GM12872 (cell line): ENCODE results near the gene TMEM132D.

Experiments used
- CTCF ChIP-seq: IDR thresholded peaks from 3 replicates; pipeline ENCODE4 v1.5.1; 2011; ENCODE audit warnings: low read depth, mild to moderate bottlenecking, low read length, moderate library complexity; ENCODE audit not compliant: insufficient read depth

The TMEM132D gene

GRCh38 chr12:129230995-129231394 is 672.8 kb downstream of the TMEM132D start:
- TF ChIP-seq CTCF = no peak

- no peak for TF ChIP-seq CTCF
These were observed 677.0 kb downstream of the TMEM132D start for GRCh38 chr12:129226851-129227250.

GRCh38 chr12:129226005-129226404 is 677.8 kb downstream of the TMEM132D start:
- TF ChIP-seq CTCF = no peak

GRCh38 chr12:129215556-129215955 is 688.3 kb downstream of the TMEM132D start:
- no peak for TF ChIP-seq CTCF

- no peak for TF ChIP-seq CTCF
These were observed 690.3 kb downstream of the TMEM132D start for GRCh38 chr12:129213551-129213950.

GRCh38 chr12:129211862-129212630 is 691.8 kb downstream of the TMEM132D start:
- no peak for TF ChIP-seq CTCF

GRCh38 chr12:129208566-129208965 is 695.3 kb downstream of the TMEM132D start:
- no peak for TF ChIP-seq CTCF
